Endodermal cell (in vitro differentiated cells): ENCODE results near the gene UROC1. TPM values are rescaled to one million over a fixed set of nuclear protein-coding genes. Genes with fewer than 3 reads are reported as not detected.
A peak's percentile ranks its signal among the peaks of the same experiment; 100 is the strongest.

ENCODE experiments used
- DNase-seq: peaks from one replicate; pipeline ENCODE4 v3.0.0-alpha.2; 2017
- H3K27ac ChIP-seq: 2 replicates; pipeline ENCODE4 v1.5.1; 2013; ENCODE audit warnings: mild to moderate bottlenecking, low read depth, low read length, moderate library complexity
- H3K27me3 ChIP-seq: 2 replicates; pipeline ENCODE4 v1.6.1; 2013; ENCODE audit warnings: mild to moderate bottlenecking, low read length, moderate library complexity; ENCODE audit not compliant: insufficient read depth, control insufficient read depth, poor library complexity, severe bottlenecking
- H3K36me3 ChIP-seq: 2 replicates; pipeline ENCODE4 v1.7.0; 2013; ENCODE audit warnings: mild to moderate bottlenecking, low read length, moderate library complexity; ENCODE audit not compliant: control insufficient read depth, insufficient read depth
- H3K4me1 ChIP-seq: one replicate; pipeline ENCODE4 v1.7.0; 2013; ENCODE audit warnings: low read length; ENCODE audit not compliant: control insufficient read depth, insufficient read depth
- H3K4me3 ChIP-seq: 2 replicates; pipeline ENCODE4 v1.5.1; 2013; ENCODE audit warnings: mild to moderate bottlenecking, low read length, moderate library complexity
- H3K9ac ChIP-seq: 2 replicates; pipeline ENCODE4 v1.6.1; 2013; ENCODE audit warnings: mild to moderate bottlenecking, low read length, moderate library complexity; ENCODE audit not compliant: poor library complexity, severe bottlenecking; ENCODE audit errors: extremely low read depth
- H3K9me3 ChIP-seq: 2 replicates; pipeline ENCODE4 v1.6.1; 2013; ENCODE audit warnings: mild to moderate bottlenecking, low read length, moderate library complexity; ENCODE audit not compliant: control insufficient read depth
- H3K27ac Mint-ChIP-seq: 2 replicates; pipeline ENCODE4 v1.8.0; 2020; ENCODE audit warnings: mixed read lengths
- H3K27me3 Mint-ChIP-seq: 2 replicates; pipeline ENCODE4 v1.8.0; 2021; ENCODE audit warnings: mild to moderate bottlenecking, mixed read lengths; ENCODE audit not compliant: insufficient read depth
- H3K36me3 Mint-ChIP-seq: 2 replicates; pipeline ENCODE4 v1.8.0; 2020; ENCODE audit warnings: low read depth, mixed read lengths
- H3K4me1 Mint-ChIP-seq: 2 replicates; pipeline ENCODE4 v1.8.0; 2020; ENCODE audit warnings: mixed read lengths
- H3K4me3 Mint-ChIP-seq: 2 replicates; pipeline ENCODE4 v1.8.0; 2020; ENCODE audit warnings: mild to moderate bottlenecking, moderate library complexity, mixed read lengths
- H3K9me3 Mint-ChIP-seq: 2 replicates; pipeline ENCODE4 v1.8.0; 2020; ENCODE audit warnings: mild to moderate bottlenecking, mixed read lengths
- WGBS, 2 experiments: methylation state at CpG; one replicate each; pipeline versions ENCODE4 v1.1.5 to v1.1.7; 2013; ENCODE audit warnings: missing lambda C conversion rate in 2 of 2, mixed read lengths in 1 of 2; ENCODE audit not compliant: insufficient coverage in 1 of 2, insufficient read length in 1 of 2; 5-methylcytosine and 5-hydroxymethylcytosine counted together
- total RNA-seq, 2 donors: library from RNA; stranded (reverse); fragmentation: NEBNext Ultra II Directional in 1 of 2; extraction: Animal tissue kit (Norgen Biotek cat#: 25700) in 1 of 2; gene quantifications; 2 replicates in 1 of 2; 3 replicates in 1 of 2; pipeline ENCODE4 v1.2.1, GENCODE V29; 2021
- TF ChIP-seq, protein P1 (sequence below): fragments of 200-600 bp; sonication (generic); conservative IDR thresholded peaks from 2 replicates; pipeline ENCODE4 v1.5.0; 2021; ENCODE audit warnings: antibody characterized with exemption, mild to moderate bottlenecking

UROC1 gene
- total RNA-seq, 2 donors from 2014 or later, result not detected

GRCh38 chr3:126546013-126546412 lies 28.4 kb upstream of the UROC1 start:
- H3K36me3 ChIP-seq, result no peaks in the 10 kb centered on the region
- WGBS, 2 experiments, result 92 to 95% methylated on average over 5 to 6 of the region's 6 CpGs
- H3K4me3 Mint-ChIP-seq, result no peak overlapping the region
- TF ChIP-seq, protein P1, sequence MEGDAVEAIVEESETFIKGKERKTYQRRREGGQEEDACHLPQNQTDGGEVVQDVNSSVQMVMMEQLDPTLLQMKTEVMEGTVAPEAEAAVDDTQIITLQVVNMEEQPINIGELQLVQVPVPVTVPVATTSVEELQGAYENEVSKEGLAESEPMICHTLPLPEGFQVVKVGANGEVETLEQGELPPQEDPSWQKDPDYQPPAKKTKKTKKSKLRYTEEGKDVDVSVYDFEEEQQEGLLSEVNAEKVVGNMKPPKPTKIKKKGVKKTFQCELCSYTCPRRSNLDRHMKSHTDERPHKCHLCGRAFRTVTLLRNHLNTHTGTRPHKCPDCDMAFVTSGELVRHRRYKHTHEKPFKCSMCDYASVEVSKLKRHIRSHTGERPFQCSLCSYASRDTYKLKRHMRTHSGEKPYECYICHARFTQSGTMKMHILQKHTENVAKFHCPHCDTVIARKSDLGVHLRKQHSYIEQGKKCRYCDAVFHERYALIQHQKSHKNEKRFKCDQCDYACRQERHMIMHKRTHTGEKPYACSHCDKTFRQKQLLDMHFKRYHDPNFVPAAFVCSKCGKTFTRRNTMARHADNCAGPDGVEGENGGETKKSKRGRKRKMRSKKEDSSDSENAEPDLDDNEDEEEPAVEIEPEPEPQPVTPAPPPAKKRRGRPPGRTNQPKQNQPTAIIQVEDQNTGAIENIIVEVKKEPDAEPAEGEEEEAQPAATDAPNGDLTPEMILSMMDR, result no peak
- H3K27ac ChIP-seq, result no peak overlapping the region
- no peak for DNase-seq
- H3K27me3 ChIP-seq, result no peaks in the 10 kb centered on the region
- no peaks in the 10 kb centered on the region for H3K36me3 Mint-ChIP-seq
- no peak overlapping the region for H3K9ac ChIP-seq
- peaks cover 9% of the 10 kb centered on the region for H3K27me3 Mint-ChIP-seq
- H3K27ac Mint-ChIP-seq, result no peak overlapping the region
- H3K9me3 ChIP-seq, result no peaks in the 10 kb centered on the region
- peaks cover 33% of the 10 kb centered on the region for H3K4me1 Mint-ChIP-seq
- H3K4me3 ChIP-seq, result no peak overlapping the region
- H3K9me3 Mint-ChIP-seq, result peaks cover 1% of the 10 kb centered on the region
- H3K4me1 ChIP-seq, result peaks cover 12% of the 10 kb centered on the region

DNA sequence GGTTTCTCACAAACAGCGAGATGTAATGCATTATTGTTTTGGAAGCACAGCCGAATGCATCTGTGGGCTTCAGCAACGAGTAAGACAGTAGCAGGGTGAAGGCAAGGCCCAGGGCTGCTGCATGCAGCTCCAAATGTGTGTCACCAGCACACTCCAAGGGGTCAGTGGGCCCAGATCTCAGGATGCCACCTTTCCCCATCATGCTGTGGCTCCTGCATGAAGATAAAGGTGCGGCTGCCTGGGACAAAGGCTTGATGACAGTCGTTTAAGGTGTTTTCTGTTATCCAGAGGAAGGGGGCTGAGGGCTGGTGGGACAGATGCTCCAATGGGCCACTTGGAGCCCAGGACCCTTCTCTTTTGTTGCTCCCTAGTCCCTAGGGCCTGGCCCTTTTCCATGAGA lies 28.0 kb upstream of the UROC1 start:
- Histone ChIP-seq H3K9me3 (no peaks in the 10 kb centered on the region), H3K27me3 (no peaks in the 10 kb centered on the region), H3K9ac (no peak overlapping the region), H3K27ac (no peak overlapping the region), H3K36me3 (no peaks in the 10 kb centered on the region), H3K4me1 (peaks cover 12% of the 10 kb centered on the region), H3K4me3 (no peak overlapping the region)
- peaks cover 11% of the 10 kb centered on the region for H3K27me3 Mint-ChIP-seq
- H3K36me3 Mint-ChIP-seq, result no peaks in the 10 kb centered on the region
- TF ChIP-seq, protein P1, result no peak
- 86 to 88% methylated on average over 5 of the region's 5 CpGs for WGBS, 2 experiments
- H3K4me3 Mint-ChIP-seq, result no peak overlapping the region
- H3K9me3 Mint-ChIP-seq, result peaks cover 1% of the 10 kb centered on the region
- H3K27ac Mint-ChIP-seq, result no peak overlapping the region
- peak; percentile 31 for DNase-seq
- H3K4me1 Mint-ChIP-seq, result peaks cover 31% of the 10 kb centered on the region

- peak; percentile 32 for DNase-seq
- no peak overlapping the region for H3K4me3 Mint-ChIP-seq
- H3K9me3 ChIP-seq, result no peaks in the 10 kb centered on the region
- no peak overlapping the region for H3K4me3 ChIP-seq
- peaks cover 23% of the 10 kb centered on the region for H3K4me1 Mint-ChIP-seq
- no peak overlapping the region for H3K27ac ChIP-seq
- no peaks in the 10 kb centered on the region for H3K36me3 ChIP-seq
- H3K27me3 Mint-ChIP-seq, result peaks cover 11% of the 10 kb centered on the region
- no peaks in the 10 kb centered on the region for H3K27me3 ChIP-seq
- no peak overlapping the region for H3K27ac Mint-ChIP-seq
- peaks cover 1% of the 10 kb centered on the region for H3K9me3 Mint-ChIP-seq
- peaks cover 12% of the 10 kb centered on the region for H3K4me1 ChIP-seq
- H3K36me3 Mint-ChIP-seq, result no peaks in the 10 kb centered on the region
- H3K9ac ChIP-seq, result no peak overlapping the region
- TF ChIP-seq, protein P1, result no peak
- WGBS, 2 experiments, result 87 to 90% methylated on average over 5 to 7 of the region's 7 CpGs
Measured at GRCh38 chr3:126544596-126545281, 27.2 kb upstream of the UROC1 start.
